GM21529 (cell line): ENCODE measurements around the gene PERP.
"Not testable (repeated sequence)": the region's sequence is repeated elsewhere in the genome, so short reads cannot be mapped to it uniquely, and the experiment has no call there.

Experiments used
- ATAC-seq: cut with Tn5 transposase; IDR thresholded peaks from one replicate; pipeline ENCODE4 v1.9.1; 2021; ENCODE audit not compliant: unreplicated experiment

The PERP gene

DNA sequence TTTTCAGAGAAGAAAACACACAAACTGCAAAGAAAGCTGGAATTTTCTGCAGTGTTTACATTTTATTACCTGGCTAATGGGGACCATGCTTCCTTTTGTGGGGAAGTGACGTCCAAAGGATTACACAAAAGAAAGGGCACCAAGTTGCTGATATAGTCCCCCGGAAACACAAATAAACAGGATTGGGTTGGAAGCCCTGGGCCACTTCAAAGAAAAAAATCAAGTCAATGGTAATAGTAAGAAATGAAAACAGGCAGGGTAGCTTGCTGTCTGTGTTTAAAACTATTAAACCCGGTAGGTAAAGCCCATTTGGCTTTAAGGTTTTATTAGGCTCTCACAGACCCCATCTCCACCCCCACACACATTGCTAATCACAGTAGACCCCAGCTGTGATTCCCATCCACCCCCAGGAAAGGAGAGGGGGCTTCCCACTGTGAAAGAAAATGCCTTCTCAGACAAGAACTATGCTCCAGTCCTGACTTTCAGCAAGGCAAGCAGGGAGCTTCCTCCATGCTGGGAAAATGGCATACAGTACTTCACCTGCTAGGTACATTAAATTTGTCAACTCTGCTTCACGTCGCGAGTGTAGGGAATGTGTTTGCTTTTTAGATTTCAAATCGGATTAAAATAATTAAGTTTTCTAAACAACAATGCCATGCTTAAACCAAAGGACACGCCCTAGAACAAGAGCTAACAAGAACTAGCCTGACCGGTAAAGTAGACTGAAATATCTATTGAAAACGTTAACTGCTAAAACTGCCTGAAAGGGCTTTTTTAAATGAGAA, 1.1 kb downstream of the PERP start:
- ATAC-seq, result no peak

DNA sequence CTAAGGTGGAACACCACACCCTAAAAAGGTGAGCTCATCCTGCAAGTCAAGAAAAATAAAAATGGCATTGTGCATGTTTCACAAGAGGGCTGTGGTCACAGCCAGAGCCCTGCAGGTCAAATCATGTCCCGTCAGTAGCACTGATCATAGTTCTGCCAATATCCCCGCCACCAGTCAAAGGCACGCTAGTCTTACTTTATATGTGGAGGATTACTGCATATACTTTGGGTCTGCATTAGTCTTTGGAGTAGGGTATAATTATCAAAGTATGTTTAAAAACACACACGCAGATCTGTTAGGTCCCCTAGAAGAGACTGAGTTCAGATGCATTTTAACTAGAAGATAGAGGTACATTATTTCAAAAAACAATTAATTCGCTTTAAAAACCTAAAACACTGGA, 1.8 kb downstream of the PERP start:
- ATAC-seq, result no peak

DNA sequence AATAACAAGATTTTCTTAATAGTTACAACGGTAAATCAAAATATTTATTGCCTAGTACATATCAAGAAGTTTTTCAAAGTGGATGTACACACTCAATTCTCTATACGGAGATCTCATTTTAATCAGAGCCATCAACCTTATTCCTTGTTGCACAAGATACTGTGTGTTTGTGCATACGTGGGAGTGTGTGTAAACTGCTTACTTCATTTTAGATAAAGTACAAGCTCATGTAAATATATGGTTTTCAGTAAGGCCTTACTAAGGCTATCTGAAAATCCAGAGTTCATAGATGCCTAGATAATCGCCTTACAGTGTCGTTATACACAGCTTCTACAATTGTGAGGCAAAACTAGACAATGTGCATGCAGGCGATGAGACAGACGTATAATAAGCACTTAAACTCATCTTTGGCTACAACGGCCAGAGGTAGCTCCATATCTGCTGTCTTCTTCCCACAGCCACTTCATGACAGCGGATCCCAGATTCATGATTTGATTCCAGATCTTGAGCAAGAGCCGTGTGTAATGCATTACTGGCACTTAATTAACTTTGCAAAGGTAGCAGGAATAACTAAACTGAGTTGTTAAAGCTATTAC, 2.5 kb downstream of the PERP start:
- no peak for ATAC-seq

DNA sequence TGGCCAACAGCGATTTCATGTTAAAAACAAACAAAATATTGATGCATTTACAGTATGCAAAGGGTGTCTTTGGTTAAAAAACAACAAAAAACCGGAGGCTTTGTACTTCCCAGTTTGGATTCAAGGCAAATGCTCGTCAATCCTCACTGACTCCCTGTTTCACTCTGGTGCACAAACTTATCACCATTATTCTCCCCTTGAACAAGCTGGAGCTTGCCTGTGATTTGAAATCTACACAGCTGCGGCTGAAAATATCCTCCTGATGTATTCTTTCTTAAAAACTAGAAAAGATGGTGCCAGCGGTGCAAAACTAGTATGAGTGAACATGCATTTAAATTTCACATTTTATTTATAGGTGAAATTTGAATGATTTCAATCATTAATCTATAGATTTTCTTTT, 3.3 kb downstream of the PERP start:
- ATAC-seq, result no peak

DNA sequence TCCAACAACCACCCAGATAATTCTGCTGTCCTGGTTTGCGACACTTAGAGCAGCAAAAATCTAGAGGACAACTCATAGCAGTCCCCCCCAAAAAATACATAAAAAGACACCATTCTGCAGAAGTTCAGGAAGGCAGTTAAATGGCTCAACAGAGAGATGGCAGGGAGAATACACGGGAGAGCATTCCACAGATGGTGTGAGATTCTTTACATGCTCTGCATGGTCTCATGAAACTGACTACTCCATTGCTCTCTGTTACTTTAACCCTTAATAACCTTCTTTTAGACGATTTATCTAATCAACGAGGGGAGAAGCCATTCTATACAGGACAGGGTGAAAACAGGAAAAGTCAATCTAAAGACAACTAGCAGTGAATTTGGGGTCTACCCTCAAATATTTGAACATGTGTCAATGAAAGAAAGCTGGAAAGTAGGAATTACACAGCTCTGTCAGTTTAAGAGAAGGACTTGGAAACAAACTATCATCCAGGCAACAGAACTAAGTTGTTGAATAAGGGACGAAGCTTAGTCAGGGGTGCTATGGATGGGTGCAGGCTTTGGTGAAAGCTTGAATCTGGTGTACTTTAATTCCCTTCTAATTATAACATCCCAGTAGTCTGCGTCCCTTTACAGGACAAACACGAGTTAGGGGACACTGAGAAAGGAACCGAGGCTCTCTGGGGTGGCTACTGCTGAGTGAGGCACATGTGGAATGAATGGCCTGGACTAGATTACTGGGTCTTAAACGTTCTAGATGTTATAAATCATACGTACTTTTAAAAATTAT, 5.1 kb downstream of the PERP start:
- ATAC-seq, result no peak

DNA sequence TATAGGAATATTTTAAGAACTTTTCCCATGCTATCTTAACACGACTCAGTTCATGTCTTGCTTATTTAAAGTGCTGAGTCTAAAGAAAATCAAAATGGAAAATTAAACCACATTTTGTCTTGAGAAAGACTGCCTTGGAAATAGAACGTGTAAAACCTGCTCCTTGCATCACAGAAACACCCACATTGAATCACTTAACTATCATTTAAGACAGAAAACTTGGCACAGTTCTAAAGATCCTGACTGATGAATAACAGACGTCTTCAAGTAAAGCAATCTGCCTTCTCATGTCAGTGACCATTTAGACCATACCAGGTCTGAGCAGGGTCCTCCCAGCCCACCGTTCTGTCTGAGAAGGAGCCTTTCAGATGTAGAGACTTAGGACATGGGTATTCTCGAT, 7.4 kb downstream of the PERP start:
- ATAC-seq, result no peak

DNA sequence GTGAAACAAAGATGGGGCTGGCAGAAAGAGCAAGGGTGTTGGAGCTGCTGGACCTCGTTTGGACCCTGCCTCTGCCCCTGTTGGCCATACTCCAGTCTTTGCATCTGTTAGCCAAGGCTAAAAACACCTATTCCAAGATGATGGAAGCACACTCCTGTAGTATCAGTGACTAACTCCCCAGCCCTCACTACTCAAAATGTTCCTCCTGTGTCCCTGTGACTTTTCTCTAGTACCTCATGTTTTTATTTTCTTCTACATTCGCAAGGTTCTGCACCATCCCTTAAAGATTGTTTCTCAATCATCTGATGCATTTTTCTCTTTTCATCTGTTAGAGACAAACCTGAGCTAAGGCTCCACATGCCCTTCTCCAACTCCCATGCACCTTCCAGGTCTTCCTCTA, 8.9 kb downstream of the PERP start:
- ATAC-seq, result no peak

DNA sequence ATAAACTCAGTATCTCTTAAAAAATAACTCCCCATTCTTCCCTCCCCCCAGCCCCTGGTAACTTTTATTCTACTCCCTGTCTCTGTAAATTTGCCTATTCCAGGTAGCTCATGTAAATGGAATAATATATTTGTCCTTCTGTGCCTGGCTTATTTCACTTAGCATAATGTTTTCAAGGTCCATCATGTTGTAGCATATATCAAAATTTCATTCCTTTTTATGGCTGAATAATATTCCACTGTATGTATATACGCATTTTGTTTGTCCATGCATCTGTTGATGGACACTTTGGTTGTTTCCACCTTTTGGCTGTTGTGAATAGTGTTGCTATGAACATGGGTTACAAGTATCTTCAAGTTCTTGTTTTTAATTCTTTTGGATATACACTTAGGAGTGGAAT, 13.0 kb downstream of the PERP start:
- ATAC-seq, result no peak

DNA sequence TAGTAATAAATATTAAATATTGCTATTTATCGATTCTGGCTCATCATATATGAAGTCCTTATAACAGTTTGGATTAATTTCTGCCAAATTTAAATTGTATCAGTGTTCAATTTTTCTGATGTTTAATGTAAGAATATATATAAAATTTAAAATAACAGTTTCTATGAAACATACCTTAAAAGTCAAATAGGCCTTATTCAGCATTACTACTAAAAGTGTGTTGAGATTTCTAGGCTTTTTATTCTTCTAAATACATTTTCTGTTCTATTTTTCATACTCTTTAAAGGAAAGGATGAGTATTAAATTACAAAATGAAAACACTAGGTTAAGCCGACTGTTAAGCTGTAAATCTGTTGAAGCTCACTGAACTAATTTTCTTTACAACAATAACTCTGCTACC, 13.6 kb downstream of the PERP start:
- ATAC-seq, result no peak

DNA sequence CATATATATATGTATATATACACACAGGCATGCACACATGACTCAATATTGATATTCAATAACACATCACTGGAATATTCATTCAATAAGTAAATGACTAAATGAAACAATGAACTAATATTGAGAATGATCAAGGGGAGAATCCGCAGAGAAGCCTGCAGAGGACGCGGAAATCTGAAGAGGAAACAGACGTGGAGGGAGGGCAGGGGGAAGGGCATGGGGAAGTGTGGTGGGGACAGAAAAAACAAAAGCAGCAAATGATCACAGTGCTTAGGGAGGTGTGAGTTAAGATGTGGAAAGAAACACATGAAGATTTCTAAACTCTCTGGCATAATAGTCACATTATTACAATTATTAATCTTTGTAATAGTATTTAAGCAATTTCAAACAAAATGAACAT, 14.5 kb downstream of the PERP start:
- ATAC-seq, result no peak

DNA sequence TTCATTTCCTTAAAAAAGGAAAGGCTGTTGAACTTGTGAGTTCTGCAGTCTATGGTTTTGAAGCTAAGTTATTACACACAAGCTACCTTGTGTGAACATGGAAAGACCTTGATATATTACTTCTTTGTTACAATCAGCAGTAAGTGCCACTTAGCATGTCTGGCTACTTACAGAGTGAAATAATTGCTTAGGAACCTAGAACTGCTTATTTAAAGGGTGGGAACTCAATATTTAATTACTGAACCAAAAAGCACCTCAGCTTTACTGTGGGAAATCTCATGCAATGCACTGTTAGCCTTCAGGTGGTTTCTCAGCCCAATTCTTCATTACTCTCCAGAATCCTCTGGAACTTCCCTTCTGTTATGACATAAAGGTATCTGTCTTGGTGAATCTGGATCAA, 17.9 kb downstream of the PERP start:
- ATAC-seq, result no peak

DNA sequence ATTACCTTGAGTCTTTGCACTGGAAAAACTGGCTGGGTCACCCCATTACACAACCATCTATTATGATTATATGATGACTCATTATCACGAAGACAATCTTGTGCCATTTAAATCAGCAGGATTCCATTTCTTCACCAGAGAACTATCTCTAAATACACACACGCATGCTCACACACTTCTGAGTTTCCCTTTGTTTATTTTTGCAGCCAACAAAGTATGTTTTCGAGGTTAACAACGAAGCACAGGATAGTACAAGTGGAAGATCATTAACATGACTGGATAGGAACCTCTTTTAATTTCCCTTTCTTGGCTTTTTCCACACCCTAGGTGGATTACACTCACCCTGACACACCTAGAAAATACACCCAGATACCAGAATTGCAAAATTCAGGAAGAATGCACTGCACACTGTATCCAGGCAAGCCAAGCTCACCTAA, 18.9 kb downstream of the PERP start:
- no peak for ATAC-seq

DNA sequence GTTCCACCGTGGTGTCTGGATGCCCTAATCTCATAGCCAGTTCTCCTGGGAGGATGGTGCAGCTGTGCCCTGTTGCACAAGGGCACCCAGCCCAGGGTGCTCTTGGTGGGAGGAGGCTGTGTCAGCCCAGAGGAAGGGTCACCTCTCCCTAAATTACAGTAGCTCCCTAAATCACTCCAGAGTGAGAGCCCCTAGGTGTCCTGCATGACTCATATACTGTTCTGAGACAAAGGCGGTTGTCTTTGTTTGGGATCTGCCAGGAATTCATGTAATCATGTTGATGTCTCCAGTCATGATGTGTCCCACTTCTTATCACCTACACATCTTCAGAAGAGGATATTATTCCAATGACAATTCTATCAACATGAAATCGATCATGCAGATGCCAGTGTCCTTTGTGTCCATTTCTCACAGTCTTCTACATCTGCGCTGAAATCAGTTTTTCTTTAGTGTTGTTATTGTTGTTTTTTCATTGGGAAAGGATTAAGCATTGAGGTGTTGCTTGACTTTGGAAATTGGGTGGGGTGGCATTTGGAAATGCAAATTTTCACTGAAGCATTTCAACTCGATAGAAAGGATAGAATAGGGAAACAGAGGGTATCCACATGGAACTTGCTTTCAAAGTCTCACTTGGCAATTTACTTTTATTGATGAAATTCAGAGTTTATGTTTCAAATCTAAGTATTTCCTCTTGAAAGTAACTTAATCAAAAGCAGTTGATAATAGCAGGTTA, 19.5 kb downstream of the PERP start:
- ATAC-seq, result no peak

DNA sequence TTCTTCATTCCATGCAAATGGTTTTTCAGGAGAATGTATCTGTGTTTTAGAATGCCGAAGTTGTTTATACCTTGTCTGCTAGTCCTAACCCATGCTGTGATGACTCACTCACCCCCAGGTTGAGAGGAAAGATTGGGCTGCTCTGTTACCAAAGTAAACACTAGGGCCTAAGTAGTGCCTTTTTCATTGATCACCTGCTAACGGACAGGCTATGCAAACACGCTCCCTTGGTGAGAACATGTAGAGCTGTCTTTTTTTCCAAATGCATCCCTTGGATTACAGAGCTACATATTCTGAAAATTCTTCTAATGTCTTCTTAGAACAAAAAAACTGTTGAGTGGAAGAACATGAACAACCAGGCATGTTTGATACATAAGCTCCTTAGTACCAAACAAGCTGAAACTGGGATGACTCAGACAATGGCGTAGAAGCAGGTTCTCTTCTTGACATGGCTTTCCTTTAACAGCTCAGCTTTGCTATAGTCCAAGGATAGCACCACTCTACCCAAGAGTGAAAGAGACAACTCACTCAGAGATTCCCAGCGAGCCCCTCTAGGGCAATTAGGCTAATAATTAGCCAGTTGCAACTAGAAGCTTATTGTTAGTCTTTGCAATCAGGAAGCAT, 20.5 kb downstream of the PERP start:
- no peak for ATAC-seq

DNA sequence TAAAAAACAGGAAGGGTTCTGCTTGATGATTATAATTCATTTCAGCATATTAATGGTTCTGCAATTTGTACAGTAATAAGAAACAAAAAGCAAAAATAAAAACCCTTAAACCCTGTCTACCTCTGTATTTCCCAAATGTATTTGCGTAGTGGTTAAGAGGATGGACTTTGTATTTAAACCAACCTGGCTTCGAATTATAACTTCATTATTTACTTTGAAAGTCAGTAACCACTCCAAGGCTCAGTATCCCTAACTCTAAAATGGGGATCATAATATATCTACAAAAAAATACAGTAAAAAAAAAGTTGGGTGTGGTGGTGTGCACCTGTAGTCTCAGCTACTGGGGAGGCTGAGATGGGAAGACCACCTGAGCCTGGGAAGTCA, 21.4 kb downstream of the PERP start:
- ATAC-seq, result no peak

DNA sequence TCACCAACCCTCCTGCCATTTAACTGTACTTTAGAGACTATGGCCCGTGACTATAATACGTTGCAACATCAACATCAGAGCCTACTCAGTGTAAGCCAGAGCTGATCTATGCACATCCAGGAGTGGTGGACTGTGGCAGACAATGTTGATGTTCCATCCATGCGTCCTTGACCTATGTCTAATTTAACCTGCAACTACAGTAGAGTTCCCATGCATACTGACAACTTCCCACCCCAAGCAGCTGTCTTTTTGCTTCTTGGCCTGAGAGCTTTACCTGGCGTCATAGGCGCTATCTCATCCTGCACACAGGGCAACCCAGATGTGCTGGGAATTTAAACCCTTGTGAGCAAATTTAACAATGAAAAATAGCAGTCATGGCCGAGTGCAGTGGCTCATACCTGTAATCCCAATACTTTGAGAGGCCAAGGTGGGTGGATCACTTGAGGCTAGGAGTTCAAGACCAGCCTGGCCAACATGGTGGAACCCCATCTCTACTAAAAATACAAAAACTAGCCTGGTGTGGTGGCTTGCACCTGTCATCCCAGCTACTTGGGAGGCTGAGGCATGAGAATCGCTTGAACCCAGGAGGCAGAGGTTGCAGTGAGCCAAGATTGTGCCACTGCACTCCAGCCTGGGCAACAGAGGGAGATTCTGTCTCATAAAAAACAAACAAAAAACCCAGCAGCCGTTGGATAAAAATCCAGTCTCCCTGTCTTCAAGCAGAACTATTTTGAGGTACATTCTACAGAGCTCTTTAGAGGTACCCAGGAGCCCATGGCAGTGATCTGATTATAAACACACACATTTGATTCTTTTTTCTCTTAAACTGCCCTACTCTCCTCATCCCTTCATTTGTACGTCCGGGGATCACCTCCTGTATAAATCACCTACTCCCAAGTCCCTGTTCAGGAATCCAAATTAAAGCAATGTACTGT, 22.0 kb downstream of the PERP start:
- ATAC-seq, result no peak

DNA sequence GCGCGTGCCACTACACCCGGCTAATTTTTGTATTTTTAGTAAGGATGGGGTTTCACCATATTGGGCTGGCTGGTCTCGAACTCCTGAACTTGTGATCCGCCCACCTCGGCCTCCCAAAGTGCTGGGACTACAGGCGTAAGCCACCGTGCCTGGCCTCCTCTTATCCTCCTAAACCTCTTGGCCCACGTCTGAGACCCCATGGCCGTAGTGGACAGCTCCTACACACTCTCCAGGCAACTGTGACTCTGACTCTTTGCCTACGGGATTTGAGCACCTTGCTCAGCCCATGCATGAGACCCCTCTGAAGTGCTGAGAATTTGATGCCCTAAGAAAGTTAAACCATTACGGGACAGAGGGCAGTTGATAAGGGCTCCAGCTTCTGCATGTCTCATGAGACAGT, 25.0 kb downstream of the PERP start:
- no peak for ATAC-seq

DNA sequence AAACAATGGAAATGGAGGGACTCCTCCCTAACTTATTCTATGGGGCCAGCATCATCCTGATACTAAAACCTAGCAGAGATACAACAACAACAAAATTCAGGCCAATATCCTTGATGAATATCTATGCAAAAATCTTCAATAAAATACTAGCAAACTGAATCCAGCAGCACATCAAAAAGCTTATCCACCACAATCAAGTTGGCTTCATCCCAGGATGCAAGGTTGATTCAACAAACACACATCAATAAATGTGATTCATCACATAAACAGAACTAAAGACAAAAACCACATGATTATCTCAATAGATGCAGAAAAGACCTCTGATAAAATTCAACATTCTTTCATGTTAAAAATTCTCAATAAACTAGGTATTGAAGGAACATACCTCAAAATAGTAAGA, 27.7 kb downstream of the PERP start:
- ATAC-seq, result not testable (repeated sequence)

DNA sequence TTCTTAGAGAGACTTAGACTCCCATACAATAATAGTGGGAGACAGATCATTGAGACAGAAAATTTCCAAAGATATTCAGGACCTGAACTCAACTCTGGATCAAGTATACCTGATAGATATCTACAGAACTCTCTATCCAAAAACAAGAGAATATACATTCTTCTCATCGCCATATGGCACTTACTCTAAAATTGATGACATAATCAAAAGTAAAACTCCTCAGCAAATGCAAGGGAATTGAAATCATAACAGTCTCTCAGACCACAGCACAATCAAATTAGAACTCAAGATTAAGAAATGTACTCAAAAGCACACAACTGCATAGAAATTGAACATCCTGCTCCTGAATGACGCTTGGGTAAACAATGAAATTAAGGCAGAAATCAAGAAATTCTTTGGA, 28.7 kb downstream of the PERP start:
- no peak for ATAC-seq

DNA sequence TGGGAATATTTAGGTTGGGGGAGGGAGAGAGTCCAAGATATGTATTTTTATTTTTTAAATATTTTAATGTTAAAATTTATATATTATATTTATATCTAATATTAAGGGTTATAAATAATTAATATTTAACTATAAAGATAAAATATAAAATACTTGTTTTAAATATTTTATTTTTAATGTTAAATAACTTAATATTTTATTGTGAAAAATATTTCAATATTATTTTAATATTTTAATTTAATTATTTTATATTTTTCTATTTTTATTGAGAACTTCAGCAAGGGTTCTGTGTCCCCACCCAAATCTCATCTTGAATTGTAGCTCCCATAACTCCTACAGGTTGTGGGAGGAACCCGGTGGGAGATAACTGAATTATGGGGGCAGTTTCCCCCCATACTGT, 34.0 kb downstream of the PERP start:
- no peak for ATAC-seq
